ENCODE measurements around the gene MSANTD1.

DNA sequence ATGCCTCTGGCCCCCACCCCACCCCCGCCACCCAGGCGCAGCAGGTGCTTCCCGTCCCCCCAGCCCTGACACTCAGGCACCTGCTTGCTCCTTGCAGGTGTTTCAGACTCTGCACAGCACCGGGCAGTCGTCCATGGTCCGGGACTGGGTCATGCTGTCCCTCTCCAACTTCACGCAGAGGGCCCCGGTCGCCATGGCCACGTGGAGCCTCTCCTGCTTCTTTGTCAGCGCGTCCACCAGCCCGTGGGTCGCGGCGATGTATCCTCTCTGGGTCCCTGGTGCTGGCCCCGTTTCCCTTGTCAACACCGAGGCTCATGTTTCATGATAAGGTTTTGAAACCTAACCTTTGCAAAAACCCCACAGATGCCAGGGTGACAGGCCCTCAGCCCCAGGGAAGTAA, 10.2 kb upstream of the MSANTD1 start:
- TF ChIP-seq, protein P1, sequence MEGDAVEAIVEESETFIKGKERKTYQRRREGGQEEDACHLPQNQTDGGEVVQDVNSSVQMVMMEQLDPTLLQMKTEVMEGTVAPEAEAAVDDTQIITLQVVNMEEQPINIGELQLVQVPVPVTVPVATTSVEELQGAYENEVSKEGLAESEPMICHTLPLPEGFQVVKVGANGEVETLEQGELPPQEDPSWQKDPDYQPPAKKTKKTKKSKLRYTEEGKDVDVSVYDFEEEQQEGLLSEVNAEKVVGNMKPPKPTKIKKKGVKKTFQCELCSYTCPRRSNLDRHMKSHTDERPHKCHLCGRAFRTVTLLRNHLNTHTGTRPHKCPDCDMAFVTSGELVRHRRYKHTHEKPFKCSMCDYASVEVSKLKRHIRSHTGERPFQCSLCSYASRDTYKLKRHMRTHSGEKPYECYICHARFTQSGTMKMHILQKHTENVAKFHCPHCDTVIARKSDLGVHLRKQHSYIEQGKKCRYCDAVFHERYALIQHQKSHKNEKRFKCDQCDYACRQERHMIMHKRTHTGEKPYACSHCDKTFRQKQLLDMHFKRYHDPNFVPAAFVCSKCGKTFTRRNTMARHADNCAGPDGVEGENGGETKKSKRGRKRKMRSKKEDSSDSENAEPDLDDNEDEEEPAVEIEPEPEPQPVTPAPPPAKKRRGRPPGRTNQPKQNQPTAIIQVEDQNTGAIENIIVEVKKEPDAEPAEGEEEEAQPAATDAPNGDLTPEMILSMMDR (IDR thresholded peaks at IDR 0.05), result no peak
- no peak for TF ChIP-seq POLR2A (IDR thresholded peaks at IDR 0.05)
